ENCODE results near the gene KCNJ9. TPM values are rescaled to one million over a fixed set of nuclear protein-coding genes. Genes with fewer than 3 reads are reported as not detected.

KCNJ9 gene
- total and polyA plus RNA-seq, 2 of the 4 experiments (the other 2 are of a cell fraction), result not detected

GRCh38 chr1:160097151-160097910 lies 16.0 kb downstream of the KCNJ9 start:
- peak overlapping the region; percentile 28; the same call in 1 of the 2 replicates for H3K14ac ChIP-seq (replicated peaks; ENCODE audit: low read depth, low read length)
- 0 out of 4 replicates have a peak overlapping the region, but pooled peaks of 1 of the 2 experiments have one; percentile 13 for H4K8ac ChIP-seq (ENCODE audit: low read depth in 2 of 2, low read length in 2 of 2)
- no peak for TF ChIP-seq NFE2L2 (IDR thresholded peaks at IDR 0.05; ENCODE audit: low read depth, low read length)
- no peak for TF ChIP-seq BHLHE40 (IDR thresholded peaks at IDR 0.05; ENCODE audit: low read depth, low read length)
- TF ChIP-seq RFX5 (IDR thresholded peaks at IDR 0.05; ENCODE audit: low read depth, low read length), result no peak
- TF ChIP-seq CTCF (conservative IDR thresholded peaks at IDR 0.05; ENCODE audit: low read depth, low read length), result no peak
- TF ChIP-seq RAD21 (IDR thresholded peaks at IDR 0.05; ENCODE audit: low read length), result no peak
- TF ChIP-seq FOS (IDR thresholded peaks at IDR 0.05; ENCODE audit: low read depth, low read length), result no peak
- TF ChIP-seq RCOR1 (IDR thresholded peaks at IDR 0.05; ENCODE audit: insufficient replicate concordance, low read length), result no peak
- TF ChIP-seq MAZ (IDR thresholded peaks at IDR 0.05; ENCODE audit: borderline replicate concordance, low read depth, low read length), result no peak
- TF ChIP-seq SMC3 (IDR thresholded peaks at IDR 0.05; ENCODE audit: low read depth, low read length), result no peak
- no peak for TF ChIP-seq MAFK (IDR thresholded peaks at IDR 0.05; ENCODE audit: low read depth, low read length)
- TF ChIP-seq USF2 (IDR thresholded peaks at IDR 0.05; ENCODE audit: low read depth, low read length), result no peak
- TF ChIP-seq POLR2A (IDR thresholded peaks at IDR 0.05; ENCODE audit: low read depth, low read length), result no peak
- TF ChIP-seq CEBPB (IDR thresholded peaks at IDR 0.05; ENCODE audit: low read depth, low read length), result no peak
- TF ChIP-seq CHD1 (IDR thresholded peaks at IDR 0.05; ENCODE audit: low read depth, low read length), result no peak
- H3K27me3 ChIP-seq (ENCODE audit: control insufficient read depth, insufficient read depth, low read length), result no peaks in the 10 kb centered on the region
- peaks cover 3% of the 10 kb centered on the region; the same call in 1 of the 2 replicates for H3K36me3 ChIP-seq (ENCODE audit: control insufficient read depth, insufficient read depth, low read length)
- H3K23ac ChIP-seq (ENCODE audit: low read depth, low read length), result no peak overlapping the region
- 0 out of 2 replicates have a peak overlapping the region, but pooled peaks have one; percentile 13 for H2AK5ac ChIP-seq (ENCODE audit: low read depth, low read length)
- no peak overlapping the region for H2BK20ac ChIP-seq (ENCODE audit: low read depth, low read length)
- H4K20me1 ChIP-seq (ENCODE audit: insufficient read depth, low read length), result 0 out of 2 replicates have a peak, but pooled peaks cover 5% of the 10 kb centered on the region
- H3K79me1 ChIP-seq (ENCODE audit: low read depth in 1 of 2, low read length in 2 of 2), result peaks cover 0 to 20% of the 10 kb centered on the region in 2 experiments; a peak in 3 of 4 replicates
- no peak overlapping the region for H3K27ac ChIP-seq (ENCODE audit: insufficient read depth, low read length)
- in situ Hi-C loops (cut with MboI; ENCODE audit: low sequenced_read_pairs) (loop anchor here (10.0 kb wide), 1 partner anchor 257 kb away; no protein-coding TSS in a partner anchor), intact Hi-C loops (cut with micrococcal nuclease) (no loop called here), dilution Hi-C loops (cut with HindIII; ENCODE audit: low sequenced_read_pairs, unreplicated experiment) (no loop called here)
- no peaks in the 10 kb centered on the region for H3K9me1 ChIP-seq (ENCODE audit: insufficient read depth, low read length)
- H3K18ac ChIP-seq (ENCODE audit: low read depth, low read length), result no peak overlapping the region
- H2BK5ac ChIP-seq (ENCODE audit: low read depth, low read length, poor library complexity, severe bottlenecking), result no peak overlapping the region
- 0 out of 2 replicates have a peak overlapping the region, but pooled peaks have one; percentile 82 for H3K4me3 ChIP-seq (ENCODE audit: insufficient read depth, low read depth, low read length)
- ATAC-seq (ENCODE audit: low read depth) (no peak), DNase-seq (no peak)
- no peak overlapping the region for H2BK120ac ChIP-seq (ENCODE audit: low read depth, low read length)
- H4K91ac ChIP-seq (ENCODE audit: insufficient read depth, low read depth, low read length), result no peak overlapping the region
- peak overlapping the region; percentile 95 for H3K4me2 ChIP-seq (ENCODE audit: low read depth, low read length)
- POLR2A ChIA-PET (ENCODE audit: unreplicated experiment), result no interaction called here
- H3K9ac ChIP-seq (ENCODE audit: low read depth, low read length), result peak overlapping the region; percentile 55
- WGBS, 2 experiments (ENCODE audit: extremely low coverage in 2 of 2, insufficient read length in 1 of 2), result 77% methylated on average over 3 of the region's 5 CpGs; no CpG with 5 or more reads in 1 of the 2 experiments
- peak overlapping the region; percentile 58 for H2AK9ac ChIP-seq (replicated peaks; ENCODE audit: low read depth, low read length, poor library complexity)
- H2AFZ ChIP-seq (replicated peaks; ENCODE audit: low read length, poor library complexity), result peak overlapping the region; percentile 66
- CTCF ChIA-PET, result interaction anchor here (0.9 to 2.2 kb wide), 2 partner anchors 12 to 19 kb away, joined by 3 to 9 read pairs; no protein-coding TSS in a partner anchor
- H3K9me3 ChIP-seq (ENCODE audit: control insufficient read depth, insufficient read depth, low read length), result no peaks in the 10 kb centered on the region
- no peak overlapping the region for H2BK15ac ChIP-seq (ENCODE audit: low read depth, low read length)
- no peak overlapping the region for H3K4ac ChIP-seq (ENCODE audit: low read depth, low read length)
- peaks cover 9% of the 10 kb centered on the region for H3K4me1 ChIP-seq (ENCODE audit: control insufficient read depth, insufficient read depth, low read length)
- BruUV-seq (replicated peaks), result no TSS peak
- no peak overlapping the region for H4K5ac ChIP-seq (ENCODE audit: low read depth, low read length)
- H3K56ac ChIP-seq (ENCODE audit: extremely low read depth, insufficient read depth, low read length), result no peak overlapping the region

All from IMR-90 (cell line).